ENCODE data around the gene SLC6A20.

- TF ChIP-seq POLR2A (IDR thresholded peaks at IDR 0.05) (no peak), CTCF (IDR thresholded peaks at IDR 0.05) (no peak)
These were observed 5.7 kb downstream of the SLC6A20 start for GRCh38 chr3:45790596-45790995.

Data from lower leg skin (tissue), 3 donors.